Ramos (cell line): Measurements from ENCODE around the gene LIMK1.

Source experiments
- in situ Hi-C: fragments of 300-500 bp; cut with MboI; formaldehyde crosslinking; loops from one replicate; pipeline ENCODE4 v1.14.3; 2022; ENCODE audit warnings: low sequenced_read_pairs; ENCODE audit not compliant: unreplicated experiment

Gene LIMK1

GRCh38 chr7:74083117-74083876 is at the start of gene LIMK1:
Gene LIMK1, plus strand, starts transcription at chr7:74083804. Its CDS starts 187 bp downstream, at chr7:74083991.
- in situ Hi-C loops, result no loop called here

GRCh38 chr7:74037609-74038008 is 46.0 kb upstream of the LIMK1 start:
- in situ Hi-C loops, result loop anchor here (25.0 kb wide), 1 partner anchor 525 kb away; no protein-coding TSS in a partner anchor

GRCh38 chr7:74038194-74038961 is 45.2 kb upstream of the LIMK1 start:
- in situ Hi-C loops, result loop anchor here (25.0 kb wide), 1 partner anchor 524 kb away; no protein-coding TSS in a partner anchor

DNA sequence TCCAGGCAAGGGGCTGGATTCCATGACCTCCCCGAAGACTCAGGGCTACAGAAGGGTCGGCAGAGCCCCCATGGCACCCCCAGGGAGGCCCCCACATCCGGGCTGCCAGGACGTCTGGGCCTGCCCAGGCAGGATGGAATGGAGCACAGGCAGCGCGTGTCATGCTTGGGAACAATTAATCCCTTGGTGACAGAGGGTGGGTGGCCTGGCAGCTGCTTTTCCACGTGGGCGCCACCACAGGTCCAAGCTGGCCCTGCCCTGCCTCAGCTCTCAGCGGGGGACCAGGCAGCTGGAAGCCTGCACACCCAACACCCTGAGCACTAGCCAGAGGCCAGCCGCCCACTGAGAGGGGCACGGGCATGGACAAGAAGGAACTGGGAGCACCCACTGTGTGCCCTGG is 44.3 kb upstream of the LIMK1 start:
- in situ Hi-C loops, result loop anchor here (25.0 kb wide), 1 partner anchor 523 kb away; no protein-coding TSS in a partner anchor

DNA sequence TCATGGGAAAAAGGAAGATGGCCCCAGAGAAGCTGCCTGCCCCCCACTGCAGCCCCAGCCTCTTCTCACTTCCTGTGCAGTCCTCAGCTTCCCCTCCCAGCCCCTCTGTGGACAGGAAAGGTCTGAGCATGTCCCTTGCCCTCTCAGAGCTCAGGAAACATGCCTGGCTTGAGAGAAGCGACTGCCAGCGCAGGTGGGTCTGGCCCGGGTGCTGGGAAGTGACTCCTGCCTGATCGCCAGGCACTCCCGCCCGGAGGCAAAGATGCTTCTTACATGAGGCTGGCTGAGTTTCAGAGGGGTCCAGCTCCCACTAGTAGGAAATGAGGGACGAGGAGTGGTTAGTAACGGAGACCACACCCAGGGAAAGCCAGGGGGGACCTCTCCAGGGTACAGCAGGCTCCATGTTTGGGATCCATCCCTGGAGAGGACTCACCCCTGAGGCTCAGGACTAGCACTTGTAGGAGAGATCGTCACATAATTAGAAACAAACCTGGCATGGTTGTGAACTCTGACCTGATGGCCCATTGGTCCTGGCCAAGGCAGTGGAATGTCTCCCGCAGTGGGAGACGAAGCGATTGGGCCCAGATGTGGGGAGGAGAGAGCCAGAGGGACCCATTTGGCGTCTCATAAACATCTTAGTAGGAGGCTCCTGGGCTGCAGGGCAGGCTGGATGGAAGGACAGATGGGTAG is 43.4 kb upstream of the LIMK1 start:
- in situ Hi-C loops, result loop anchor here (25.0 kb wide), 1 partner anchor 522 kb away; no protein-coding TSS in a partner anchor

- in situ Hi-C loops, result loop anchor here (25.0 kb wide), 1 partner anchor 521 kb away; no protein-coding TSS in a partner anchor
Observed at GRCh38 chr7:74040791-74041520, 42.6 kb upstream of the LIMK1 start.

- in situ Hi-C loops, result loop anchor here (25.0 kb wide), 1 partner anchor 519 kb away; no protein-coding TSS in a partner anchor
Observed at GRCh38 chr7:74042746-74043522, 40.7 kb upstream of the LIMK1 start.

GRCh38 chr7:74043523-74043951 is 40.1 kb upstream of the LIMK1 start:
- in situ Hi-C loops, result loop anchor here (25.0 kb wide), 1 partner anchor 519 kb away; no protein-coding TSS in a partner anchor

- in situ Hi-C loops, result loop anchor here (25.0 kb wide), 1 partner anchor 518 kb away; no protein-coding TSS in a partner anchor
Observed at GRCh38 chr7:74044366-74045350, 38.9 kb upstream of the LIMK1 start.

DNA sequence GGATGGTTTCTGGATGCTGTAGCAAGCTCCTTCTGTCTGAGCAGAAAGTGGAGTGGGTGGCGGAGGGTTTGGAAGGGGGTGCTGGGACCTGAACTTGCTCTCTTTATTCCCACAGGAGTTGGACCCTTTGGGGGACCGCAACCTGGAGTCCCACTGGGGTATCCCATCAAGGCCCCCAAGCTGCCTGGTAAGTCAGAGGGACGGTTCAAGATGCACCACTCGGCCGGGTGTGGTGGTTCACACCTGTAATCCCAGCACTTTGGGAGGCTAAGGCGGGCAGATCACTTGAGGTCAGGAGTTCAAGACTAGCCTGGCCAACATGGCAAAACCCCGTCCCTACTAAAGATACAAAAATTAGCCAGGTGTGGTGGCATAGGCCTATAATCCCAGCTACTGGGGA is 37.0 kb upstream of the LIMK1 start:
- in situ Hi-C loops, result loop anchor here (25.0 kb wide), 1 partner anchor 516 kb away; no protein-coding TSS in a partner anchor

- in situ Hi-C loops, result loop anchor here (25.0 kb wide), 1 partner anchor 514 kb away; no protein-coding TSS in a partner anchor
Observed at GRCh38 chr7:74047804-74048380, 35.7 kb upstream of the LIMK1 start.

- in situ Hi-C loops, result loop anchor here (25.0 kb wide), 1 partner anchor 513 kb away; no protein-coding TSS in a partner anchor
Observed at GRCh38 chr7:74048999-74049599, 34.5 kb upstream of the LIMK1 start.

GRCh38 chr7:74049997-74050798 is 33.4 kb upstream of the LIMK1 start:
- in situ Hi-C loops, result loop anchor here (25.0 kb wide), 1 partner anchor 512 kb away; no protein-coding TSS in a partner anchor

- in situ Hi-C loops, result no loop called here
Observed at GRCh38 chr7:74051193-74051592, 32.4 kb upstream of the LIMK1 start.

- in situ Hi-C loops, result no loop called here
Observed at GRCh38 chr7:74051629-74052410, 31.8 kb upstream of the LIMK1 start.
